Omental fat pad (tissue), 4 donors: ENCODE data around the gene RNF43. TPM values are rescaled to one million over a fixed set of nuclear protein-coding genes. Genes with fewer than 3 reads are reported as not detected.

Experiments used
- ATAC-seq: fragments of 150-250 bp; one replicate; pipeline ENCODE4 v1.9.1; 2016; ENCODE audit warnings: mild to moderate bottlenecking, moderate library complexity; ENCODE audit not compliant: low FRiP score
- DNase-seq: peaks from one replicate; pipeline ENCODE4 v3.0.0-alpha.2; 2019; ENCODE audit warnings: low spot score
- CTCF ChIP-seq, 3 donors: fragments of 450-650 bp; IDR thresholded peaks; one replicate each; pipeline ENCODE4 v1.5.1; 2016 to 2017; ENCODE audit warnings: antibody characterized with exemption in 3 of 3, mild to moderate bottlenecking in 3 of 3, moderate library complexity in 2 of 3
- total RNA-seq, 4 donors: library from RNA; depleted of rRNA; stranded (reverse); fragments of >200 nt; gene quantifications; one replicate each; pipeline ENCODE4 v1.1.0, GENCODE V29; 2016

The RNF43 gene
- total RNA-seq, 4 donors from 2014 or later, result 0.19 to 0.28 TPM; not detected in 2

- TF ChIP-seq CTCF (IDR thresholded peaks at IDR 0.05), result no peak
- no peak for ATAC-seq
- no peak for DNase-seq
Measured at GRCh38 chr17:58436245-58436644, 18.9 kb upstream of the RNF43 start.

GRCh38 chr17:58432806-58433573 lies 15.7 kb upstream of the RNF43 start:
- no peak for ATAC-seq
- TF ChIP-seq CTCF (IDR thresholded peaks at IDR 0.05), result no peak
- DNase-seq, result no peak

DNA sequence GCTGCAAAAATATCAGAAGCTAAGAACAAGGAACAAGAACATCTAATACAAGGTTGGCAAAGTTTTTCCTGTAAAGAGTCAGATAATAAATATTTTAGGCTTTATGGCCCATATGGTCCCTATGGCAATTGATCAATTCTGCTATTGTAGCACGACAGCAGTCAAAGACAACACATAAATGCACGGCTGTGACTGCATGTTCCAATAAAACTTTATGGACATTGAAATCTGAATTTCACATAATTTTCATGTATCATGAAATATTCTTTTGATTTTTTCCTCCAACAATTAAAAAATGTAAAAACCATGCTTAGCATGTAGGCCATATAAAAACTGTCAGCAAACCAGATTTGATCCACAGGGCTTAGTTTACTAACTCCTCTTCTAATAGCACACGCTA lies 10.5 kb upstream of the RNF43 start:
- TF ChIP-seq CTCF (IDR thresholded peaks at IDR 0.05), result no peak
- DNase-seq, result no peak
- ATAC-seq, result no peak

DNA sequence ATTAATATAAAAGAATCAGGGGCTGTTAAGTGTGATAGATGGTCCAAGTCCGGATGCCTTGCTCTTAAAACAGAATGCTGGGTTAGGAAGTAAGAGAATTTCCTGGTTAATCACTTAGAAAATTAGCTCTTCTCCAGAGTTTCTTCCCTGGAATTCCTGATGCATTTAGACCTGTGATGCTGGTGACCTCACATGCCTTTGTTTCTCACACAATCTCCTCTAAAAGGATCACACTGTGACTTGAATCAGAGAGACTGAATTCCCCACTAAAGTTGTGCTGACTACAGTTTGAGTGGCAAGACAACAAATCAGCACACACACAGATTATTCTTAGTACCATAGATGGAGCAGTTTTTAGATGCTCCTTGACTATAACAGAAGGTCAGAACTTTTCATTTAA lies 4.4 kb upstream of the RNF43 start:
- no peak for ATAC-seq
- DNase-seq, result no peak
- no peak for TF ChIP-seq CTCF (IDR thresholded peaks at IDR 0.05)

DNA sequence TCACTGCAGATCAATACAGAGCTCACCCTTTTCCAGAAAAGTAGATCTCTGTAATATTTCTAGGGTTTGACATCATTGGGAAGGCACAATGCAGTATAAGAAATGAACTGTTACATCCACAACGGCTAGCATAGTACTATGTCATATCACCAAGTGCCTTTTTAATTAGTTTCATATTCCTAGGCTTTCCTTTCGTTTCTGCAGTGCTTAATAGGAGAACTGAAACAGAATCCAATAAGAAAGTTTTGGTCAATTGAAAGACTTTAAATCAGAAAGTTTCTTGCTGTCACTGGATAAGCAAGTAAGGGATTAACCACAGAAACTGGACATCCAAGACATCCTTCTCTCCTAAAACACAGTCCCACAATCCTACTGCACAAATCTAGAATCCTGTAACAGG lies 3.5 kb upstream of the RNF43 start:
- no peak for TF ChIP-seq CTCF (IDR thresholded peaks at IDR 0.05)
- no peak for ATAC-seq
- no peak for DNase-seq

- DNase-seq (no peak), ATAC-seq (no peak)
- TF ChIP-seq CTCF (IDR thresholded peaks at IDR 0.05), result no peak
Measured at GRCh38 chr17:58416937-58417299, 416 bp downstream of the RNF43 start.

DNA sequence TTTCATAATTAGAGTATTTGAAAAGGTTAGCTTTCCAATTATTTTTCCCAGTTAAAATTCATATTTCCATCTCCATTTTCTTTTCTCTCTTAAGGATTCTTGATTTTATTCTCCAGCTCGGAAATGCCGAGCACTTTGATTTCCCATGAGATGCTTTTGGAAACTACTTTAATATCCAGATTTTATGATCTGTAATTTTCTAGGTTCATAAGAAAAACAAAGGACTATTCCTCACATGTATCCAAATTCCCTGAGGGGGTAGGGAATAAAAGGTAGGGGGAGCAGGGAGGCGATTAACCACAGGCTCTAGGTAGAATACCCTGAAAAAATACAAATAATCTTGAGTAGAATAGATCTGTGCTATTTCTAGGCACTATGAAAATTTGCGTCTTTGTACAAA lies 938 bp downstream of the RNF43 start:
- DNase-seq (no peak), ATAC-seq (no peak)
- TF ChIP-seq CTCF (IDR thresholded peaks at IDR 0.05), result no peak
